Right atrium auricular region (tissue), 2 donors: ENCODE results near the gene FAM13A. TPM values are rescaled to one million over a fixed set of nuclear protein-coding genes. Genes with fewer than 3 reads are reported as not detected.
A peak's percentile ranks its signal among the peaks of the same experiment; 100 is the strongest.

ENCODE experiments used
- DNase-seq: peaks from one replicate; pipeline ENCODE4 v3.0.0-alpha.2; 2019; ENCODE audit warnings: low spot score
- H3K27ac ChIP-seq, 2 donors: fragments of 200-600 bp; sonication (generic); 1 replicate in 1 of 2; 2 replicates in 1 of 2; pipeline ENCODE4 v1.5.1; 2016 to 2019
- H3K27me3 ChIP-seq, 2 donors: fragments of 200-600 bp; sonication (generic); one replicate each; pipeline versions ENCODE4 v1.5.1 to v1.6.0; 2017 to 2019
- H3K36me3 ChIP-seq: fragments of 200-600 bp; sonication (generic); one replicate; pipeline ENCODE4 v1.5.1; 2016
- H3K4me1 ChIP-seq, 2 donors: fragments of 200-600 bp; sonication (generic); one replicate each; pipeline versions ENCODE4 v1.5.1 to v1.6.0; 2017 to 2019
- H3K4me3 ChIP-seq, 2 donors: fragments of 200-600 bp; sonication (generic); 1 replicate in 1 of 2; 2 replicates in 1 of 2; pipeline ENCODE4 v1.5.1; 2017 to 2019; ENCODE audit warnings: mild to moderate bottlenecking in 1 of 2, moderate library complexity in 1 of 2
- H3K9me3 ChIP-seq, 2 donors: fragments of 200-600 bp; sonication (generic); one replicate each; pipeline ENCODE4 v1.5.1; 2019
- CTCF ChIP-seq, 2 donors: fragments of 200-600 bp; sonication (generic); IDR thresholded peaks; one replicate each; pipeline ENCODE4 v1.5.1; 2019; ENCODE audit warnings: antibody characterized with exemption in 2 of 2
- total RNA-seq, 2 donors: library from RNA; depleted of rRNA; stranded (reverse); fragments of >200 nt; gene quantifications; one replicate each; pipeline ENCODE4 v1.1.0, GENCODE V29; 2016

Gene FAM13A
- total RNA-seq, 2 donors from 2014 or later = 8.1 to 13.6 TPM

- DNase-seq = no peak
- Histone ChIP-seq H3K9me3 (no peaks in the 10 kb centered on the region), H3K27me3 (no peaks in the 10 kb centered on the region), H3K36me3 (peaks cover 43% of the 10 kb centered on the region), H3K4me3 (no peak overlapping the region), H3K27ac (no peak overlapping the region), H3K4me1 (no peaks in the 10 kb centered on the region)
- TF ChIP-seq CTCF (IDR thresholded peaks at IDR 0.05) = no peak
Observed at GRCh38 chr4:88752076-88752463, 304.9 kb downstream of the FAM13A start.

GRCh38 chr4:88751258-88752075 lies 305.5 kb downstream of the FAM13A start:
- Histone ChIP-seq H3K36me3 (peaks cover 48% of the 10 kb centered on the region), H3K9me3 (no peaks in the 10 kb centered on the region), H3K27ac (no peak overlapping the region), H3K27me3 (no peaks in the 10 kb centered on the region), H3K4me1 (peaks cover 0 to 2% of the 10 kb centered on the region in 2 donors), H3K4me3 (no peak overlapping the region)
- no peak for DNase-seq
- TF ChIP-seq CTCF (IDR thresholded peaks at IDR 0.05) = no peak

GRCh38 chr4:88750369-88750768 lies 306.6 kb downstream of the FAM13A start:
- Histone ChIP-seq H3K4me1 (peaks cover 0 to 12% of the 10 kb centered on the region in 2 donors), H3K4me3 (no peak overlapping the region), H3K36me3 (peaks cover 48% of the 10 kb centered on the region), H3K9me3 (no peaks in the 10 kb centered on the region), H3K27me3 (no peaks in the 10 kb centered on the region), H3K27ac (no peak overlapping the region)
- DNase-seq = no peak
- TF ChIP-seq CTCF (IDR thresholded peaks at IDR 0.05) = no peak

GRCh38 chr4:88747351-88747750 lies 309.6 kb downstream of the FAM13A start:
- no peaks in the 10 kb centered on the region for H3K27me3 ChIP-seq
- no peak overlapping the region for H3K4me3 ChIP-seq
- H3K27ac ChIP-seq = no peak overlapping the region
- H3K36me3 ChIP-seq = peaks cover 49% of the 10 kb centered on the region
- H3K4me1 ChIP-seq = peaks cover 0 to 21% of the 10 kb centered on the region in 2 donors
- TF ChIP-seq CTCF (IDR thresholded peaks at IDR 0.05) = no peak
- DNase-seq = no peak
- no peaks in the 10 kb centered on the region for H3K9me3 ChIP-seq

- Histone ChIP-seq H3K9me3 (no peaks in the 10 kb centered on the region), H3K27ac (peak overlapping the region; percentile 54 to 62), H3K27me3 (no peaks in the 10 kb centered on the region), H3K36me3 (peaks cover 55% of the 10 kb centered on the region), H3K4me3 (no peak overlapping the region), H3K4me1 (peaks cover 0 to 21% of the 10 kb centered on the region in 2 donors)
- TF ChIP-seq CTCF (IDR thresholded peaks at IDR 0.05) = no peak
- no peak for DNase-seq
Observed at GRCh38 chr4:88746206-88746605, 310.8 kb downstream of the FAM13A start.
